GM12878 (cell line): Measurements from ENCODE around the gene ATG9A. TPM values are rescaled to one million over a fixed set of nuclear protein-coding genes. Genes with fewer than 3 reads are reported as not detected.
A peak's percentile ranks its signal among the peaks of the same experiment; 100 is the strongest.

Experiments used
- ATF3 ChIP-seq: IDR thresholded peaks from 2 replicates; pipeline ENCODE4 v1.6.1; 2011; ENCODE audit warnings: low read depth, mild to moderate bottlenecking, low read length, moderate library complexity, borderline replicate concordance; ENCODE audit errors: extremely low read depth
- BACH1 ChIP-seq: fragments of 450-650 bp; IDR thresholded peaks from 2 replicates; pipeline ENCODE4 v1.6.1; 2017; ENCODE audit warnings: mild to moderate bottlenecking, borderline replicate concordance
- BHLHE40 ChIP-seq, 2 experiments: fragments of 450-650 bp in 1 of 2; IDR thresholded peaks; 2 replicates each; pipeline ENCODE4 v1.6.1; 2011 to 2017; ENCODE audit warnings: low read depth in 2 of 2, borderline replicate concordance in 1 of 2, improper control_type of control experiment in 1 of 2, low read length in 1 of 2, mild to moderate bottlenecking in 1 of 2
- CBX5 ChIP-seq: sonication (generic); IDR thresholded peaks from 2 replicates; pipeline ENCODE4 v1.6.1; 2016; ENCODE audit warnings: low read depth, moderate library complexity, mild to moderate bottlenecking, inconsistent platforms
- CHD1 ChIP-seq: IDR thresholded peaks from 2 replicates; pipeline ENCODE4 v1.6.1; 2012; ENCODE audit warnings: low read depth, low read length, improper control_type of control experiment
- CHD4 ChIP-seq: fragments of 200-600 bp; sonication (generic); IDR thresholded peaks from 2 replicates; pipeline ENCODE4 v1.6.1; 2016; ENCODE audit warnings: mild to moderate bottlenecking
- CREB1 ChIP-seq: IDR thresholded peaks from 2 replicates; pipeline ENCODE4 v1.6.1; 2012; ENCODE audit warnings: low read depth, mild to moderate bottlenecking, inconsistent platforms
- CREM ChIP-seq: IDR thresholded peaks from 2 replicates; pipeline ENCODE4 v1.6.1; 2014; ENCODE audit warnings: antibody characterized with exemption, low read depth
- E2F4 ChIP-seq: IDR thresholded peaks from 2 replicates; pipeline ENCODE4 v1.6.1; 2012; ENCODE audit warnings: low read depth, low read length, improper control_type of control experiment
- EP300 ChIP-seq, 2 experiments: fragments of 150-350 bp in 1 of 2; IDR thresholded peaks; 2 replicates each; pipeline ENCODE4 v1.6.1; 2011 to 2012; ENCODE audit warnings: low read depth in 2 of 2, low read length in 2 of 2, borderline replicate concordance in 1 of 2, improper control_type of control experiment in 1 of 2, inconsistent platforms in 1 of 2; ENCODE audit not compliant: control insufficient read depth in 1 of 2
- IKZF1 ChIP-seq: fragments of 450-650 bp; conservative IDR thresholded peaks from 2 replicates; pipeline ENCODE4 v1.6.1; 2017; ENCODE audit warnings: antibody characterized with exemption, mild to moderate bottlenecking
- JUNB ChIP-seq: IDR thresholded peaks from 2 replicates; pipeline ENCODE4 v1.6.1; 2016; ENCODE audit warnings: antibody characterized with exemption, mild to moderate bottlenecking
- LARP7 ChIP-seq: fragments of 450-650 bp; IDR thresholded peaks from 2 replicates; pipeline ENCODE4 v1.6.1; 2017; ENCODE audit warnings: mild to moderate bottlenecking
- MEF2B ChIP-seq: fragments of 450-650 bp; IDR thresholded peaks from 2 replicates; pipeline ENCODE4 v1.6.1; 2018; ENCODE audit warnings: mild to moderate bottlenecking, moderate library complexity; ENCODE audit not compliant: partially characterized antibody, poor library complexity, severe bottlenecking
- NRF1 ChIP-seq: conservative IDR thresholded peaks from 2 replicates; pipeline ENCODE4 v1.6.1; 2011; ENCODE audit warnings: mild to moderate bottlenecking, low read depth, low read length, improper control_type of control experiment
- POLR2AphosphoS5 ChIP-seq: IDR thresholded peaks from 2 replicates; pipeline ENCODE4 v1.6.1; 2011; ENCODE audit warnings: mild to moderate bottlenecking, low read length, inconsistent platforms
- RB1 ChIP-seq: fragments of 450-650 bp; formaldehyde crosslinking; IDR thresholded peaks from 2 replicates; pipeline ENCODE4 v1.6.1; 2017; ENCODE audit warnings: mild to moderate bottlenecking, borderline replicate concordance
- RCOR1 ChIP-seq: conservative IDR thresholded peaks from 2 replicates; pipeline ENCODE4 v1.6.1; 2012; ENCODE audit warnings: low read depth, low read length, improper control_type of control experiment
- RUNX3 ChIP-seq: IDR thresholded peaks from 2 replicates; pipeline ENCODE4 v1.6.1; 2012; ENCODE audit warnings: low read length, inconsistent platforms
- SIX5 ChIP-seq: IDR thresholded peaks from 2 replicates; pipeline ENCODE4 v1.6.1; 2011; ENCODE audit warnings: mild to moderate bottlenecking, low read depth, low read length, moderate library complexity; ENCODE audit not compliant: severe bottlenecking
- SKIL ChIP-seq: fragments of 450-650 bp; IDR thresholded peaks from 2 replicates; pipeline ENCODE4 v1.6.1; 2017; ENCODE audit warnings: mild to moderate bottlenecking, low read depth, inconsistent platforms; ENCODE audit not compliant: poor library complexity, severe bottlenecking
- SMAD5 ChIP-seq: IDR thresholded peaks from 2 replicates; pipeline ENCODE4 v1.6.1; 2016; ENCODE audit warnings: antibody characterized with exemption, low read depth
- SMARCA5 ChIP-seq: fragments of 450-650 bp; IDR thresholded peaks from 2 replicates; pipeline ENCODE4 v1.6.1; 2017; ENCODE audit warnings: mild to moderate bottlenecking
- SPI1 ChIP-seq: IDR thresholded peaks from 2 replicates; pipeline ENCODE4 v1.6.1; 2011; ENCODE audit warnings: low read depth, mild to moderate bottlenecking, low read length, moderate library complexity, borderline replicate concordance; ENCODE audit not compliant: insufficient read depth
- SREBF2 ChIP-seq: IDR thresholded peaks from 2 replicates; pipeline ENCODE4 v1.6.1; 2012; ENCODE audit warnings: mild to moderate bottlenecking, low read length
- SRF ChIP-seq, 2 experiments: IDR thresholded peaks; 2 replicates each; pipeline ENCODE4 v1.6.1; 2011; ENCODE audit warnings: low read depth in 2 of 2, low read length in 2 of 2, mild to moderate bottlenecking in 1 of 2, moderate library complexity in 1 of 2
- ZNF622 ChIP-seq: fragments of 450-650 bp; IDR thresholded peaks from 2 replicates; pipeline ENCODE4 v1.6.1; 2017; ENCODE audit warnings: mild to moderate bottlenecking, inconsistent platforms
- polyA plus RNA-seq, 11 experiments: library from polyadenylated mRNA; depleted of rRNA in 4 of 11; unstranded in 6 of 11; stranded (reverse) in 5 of 11; fragments of >200 nt; fragmentation: Nextera tagmentation in 4 of 11; fragmentation: Illumina TruSeq in 1 of 11; extraction: Ambion mirVana in 4 of 11; extraction: Trizol in 1 of 11; gene quantifications; 1 replicate in 1 of 11; 2 replicates in 10 of 11; pipeline versions ENCODE4 v1.2.1 to v1.2.3, GENCODE V29; 2011 to 2016; ENCODE audit warnings: inconsistent platforms in 2 of 11, missing spikeins in 2 of 11, low read depth in 1 of 11
- total RNA-seq, 4 experiments: library from RNA; depleted of rRNA in 3 of 4; stranded (reverse); fragments of >200 nt in 3 of 4; fragmentation: Illumina TruSeq in 1 of 4; extraction: Trizol in 1 of 4; gene quantifications; 2 replicates each; pipeline versions ENCODE4 v1.2.1 to v1.2.3, GENCODE V29; 2013 to 2021

ATG9A gene
- total and polyA plus RNA-seq, 10 of the 15 experiments (the other 5 are each of a cell fraction or from before 2014, with no cell fraction given), result 0.16 to 37.5 (median 14.6) TPM; not detected in 1

GRCh38 chr2:219206328-219207133, 22.9 kb downstream of the ATG9A start, which contains the start of gene ZFAND2B (continued):
- no peak for TF ChIP-seq EP300 (IDR thresholded peaks at IDR 0.05; ENCODE audit: borderline replicate concordance in 1 of 2, control insufficient read depth in 1 of 2, low read depth in 2 of 2, low read length in 2 of 2)
- 0 out of 2 replicates have a peak, but pooled peaks have one; percentile 71 for TF ChIP-seq LARP7
- no peak for TF ChIP-seq E2F4
- peak; percentile 12 for TF ChIP-seq MEF2B
- TF ChIP-seq SIX5, result no peak
- peak; percentile 97 for TF ChIP-seq POLR2AphosphoS5
- TF ChIP-seq RCOR1, result no peak
- TF ChIP-seq CREM, result peak; percentile 66; the same call in 1 of the 2 replicates
- no peak for TF ChIP-seq CHD1
- peak; percentile 79; the same call in 1 of the 2 replicates for TF ChIP-seq BACH1
- no peak for TF ChIP-seq ATF3
- peak; percentile 45 for TF ChIP-seq SKIL
- TF ChIP-seq CREB1, result peak; percentile 83
- TF ChIP-seq NRF1, result peak; percentile 45
- TF ChIP-seq JUNB, result no peak
- TF ChIP-seq ZNF622, result no peak
- 0 out of 2 replicates have a peak, but pooled peaks have one; percentile 24 for TF ChIP-seq RUNX3
- no peak for TF ChIP-seq SREBF2
- TF ChIP-seq CHD4, result no peak
- TF ChIP-seq SMARCA5, result 0 out of 2 replicates have a peak, but pooled peaks have one; percentile 53
- peak; percentile 56 for TF ChIP-seq IKZF1
- no peak for TF ChIP-seq CBX5
- TF ChIP-seq SPI1, result 0 out of 2 replicates have a peak, but pooled peaks have one; percentile 1
- TF ChIP-seq SMAD5, result peak; percentile 92; the same call in 1 of the 2 replicates
- TF ChIP-seq RB1, result peak; percentile 67; the same call in 1 of the 2 replicates
- peak; percentile 71 to 86 for TF ChIP-seq SRF (IDR thresholded peaks at IDR 0.05; ENCODE audit: low read depth in 2 of 2, low read length in 2 of 2)
- TF ChIP-seq BHLHE40 (IDR thresholded peaks at IDR 0.05; ENCODE audit: borderline replicate concordance in 1 of 2, low read depth in 2 of 2, low read length in 1 of 2), result 0 out of 4 replicates have a peak, but pooled peaks of 1 of the 2 experiments have one; percentile 55
